ENCODE data around the gene SUGCT.

The SUGCT gene

GRCh38 chr7:40704172-40704571 is 569.4 kb downstream of the SUGCT start:
- TF ChIP-seq MAX (IDR thresholded peaks at IDR 0.05) = no peak
- TF ChIP-seq REST (IDR thresholded peaks at IDR 0.05; ENCODE audit: low read depth) = no peak
- TF ChIP-seq EGR1 (IDR thresholded peaks at IDR 0.05) = no peak

GRCh38 chr7:40706829-40707228 is 572.0 kb downstream of the SUGCT start:
- TF ChIP-seq TAF1 (IDR thresholded peaks at IDR 0.05; ENCODE audit: low read depth) (no peak), TEAD4 (IDR thresholded peaks at IDR 0.05) (no peak), EP300 (IDR thresholded peaks at IDR 0.05; ENCODE audit: borderline replicate concordance) (no peak), MAX (IDR thresholded peaks at IDR 0.05) (no peak), ZBTB7A (IDR thresholded peaks at IDR 0.05; ENCODE audit: low read depth) (no peak), YY1 (IDR thresholded peaks at IDR 0.05; ENCODE audit: low read depth) (no peak), FOXM1 (IDR thresholded peaks at IDR 0.05; ENCODE audit: borderline replicate concordance, low read depth) (no peak), CREB1 (IDR thresholded peaks at IDR 0.05; ENCODE audit: low read depth) (no peak), RAD21 (IDR thresholded peaks at IDR 0.05; ENCODE audit: low read depth) (no peak), NFIC (IDR thresholded peaks at IDR 0.05) (no peak), REST (IDR thresholded peaks at IDR 0.05; ENCODE audit: low read depth) (no peak), CEBPB (IDR thresholded peaks at IDR 0.05) (no peak), USF1 (IDR thresholded peaks at IDR 0.05) (no peak), EGR1 (IDR thresholded peaks at IDR 0.05) (no peak), TCF12 (IDR thresholded peaks at IDR 0.05; ENCODE audit: low read depth) (no peak)

GRCh38 chr7:40709062-40709964 is 574.5 kb downstream of the SUGCT start:
- TF ChIP-seq TEAD4 (IDR thresholded peaks at IDR 0.05) (no peak), TAF1 (IDR thresholded peaks at IDR 0.05; ENCODE audit: low read depth) (no peak), ZBTB7A (IDR thresholded peaks at IDR 0.05; ENCODE audit: low read depth) (no peak), TCF12 (IDR thresholded peaks at IDR 0.05; ENCODE audit: low read depth) (no peak), YY1 (IDR thresholded peaks at IDR 0.05; ENCODE audit: low read depth) (no peak)

- TF ChIP-seq USF1 (IDR thresholded peaks at IDR 0.05) (no peak), TEAD4 (IDR thresholded peaks at IDR 0.05) (no peak), CEBPB (IDR thresholded peaks at IDR 0.05) (no peak), NFIC (IDR thresholded peaks at IDR 0.05) (no peak), EP300 (IDR thresholded peaks at IDR 0.05; ENCODE audit: borderline replicate concordance) (no peak), ZBTB7A (IDR thresholded peaks at IDR 0.05; ENCODE audit: low read depth) (no peak), EGR1 (IDR thresholded peaks at IDR 0.05) (no peak), REST (IDR thresholded peaks at IDR 0.05; ENCODE audit: low read depth) (no peak), FOXM1 (IDR thresholded peaks at IDR 0.05; ENCODE audit: borderline replicate concordance, low read depth) (no peak), MAX (IDR thresholded peaks at IDR 0.05) (no peak)
These were observed 576.9 kb downstream of the SUGCT start for GRCh38 chr7:40711706-40712105.

All from Ishikawa (cell line).